ENCODE results near the gene PRRT2. TPM values are rescaled to one million over a fixed set of nuclear protein-coding genes. Genes with fewer than 3 reads are reported as not detected.
"Not testable (repeated sequence)": the region's sequence is repeated elsewhere in the genome, so short reads cannot be mapped to it uniquely, and the experiment has no call there.

The PRRT2 gene
- polyA plus RNA-seq, 3 donors = 0.56 to 3.7 (median 0.95) TPM

DNA sequence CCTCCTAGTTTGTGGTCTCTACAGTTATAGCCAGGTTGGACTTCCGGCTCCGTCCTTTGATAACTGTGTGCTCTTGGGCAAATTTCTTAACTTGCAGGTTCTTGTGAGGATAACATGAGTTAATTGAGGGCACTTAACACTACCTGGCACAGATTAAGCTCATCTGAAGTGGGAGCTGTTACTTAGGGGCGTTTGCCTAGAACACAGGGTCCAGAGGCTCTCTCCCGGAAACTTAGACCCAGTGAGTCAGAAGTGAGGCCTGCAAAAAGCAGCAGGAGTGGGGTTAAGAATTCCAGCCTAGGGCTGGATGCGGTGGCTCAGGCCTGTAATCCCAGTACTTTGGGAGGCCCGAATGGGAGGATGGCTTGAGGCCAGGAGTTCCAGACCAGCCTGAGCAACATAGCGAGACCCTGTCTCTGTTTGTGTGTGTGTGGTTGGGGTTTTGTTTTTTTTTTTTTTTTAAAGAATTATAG lies 9.7 kb downstream of the PRRT2 start:
- peak overlapping the region; percentile 68 for H3K27ac ChIP-seq (ENCODE audit: low read depth, low read length)
- 20 to 46% (median 40%) methylated on average over 7 of the region's 7 CpGs for WGBS, 3 donors

DNA sequence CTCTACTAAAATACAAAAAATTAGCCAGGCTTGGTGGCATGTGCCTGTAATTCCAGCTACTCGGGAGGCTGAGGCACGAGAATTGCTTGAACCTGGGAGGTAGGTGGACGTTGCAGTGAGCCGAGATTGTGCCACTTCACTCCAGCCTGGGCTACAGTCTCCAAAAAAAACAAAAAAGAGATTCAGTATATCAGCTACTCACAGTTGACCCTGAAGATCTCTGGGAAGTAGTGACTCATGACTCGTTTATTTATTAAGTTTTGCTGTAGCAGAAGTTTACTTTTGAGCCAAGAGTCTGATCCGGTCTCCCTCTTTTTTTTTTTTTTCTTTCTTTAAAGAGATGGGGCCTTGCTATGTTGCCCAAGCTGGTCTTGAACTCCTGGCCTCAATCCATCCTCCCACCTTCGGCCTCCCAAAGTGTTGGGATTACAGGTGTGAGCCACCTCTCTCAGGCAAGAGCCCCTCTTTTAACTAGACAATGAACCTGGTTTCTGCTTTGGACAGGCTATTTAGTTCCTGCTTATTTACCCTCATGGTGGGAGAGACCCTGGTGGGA lies 12.7 kb downstream of the PRRT2 start:
- WGBS, 3 donors = 23 to 51% (median 46%) methylated on average over 7 of the region's 7 CpGs
- no peak overlapping the region for H3K27ac ChIP-seq (ENCODE audit: low read depth, low read length)

DNA sequence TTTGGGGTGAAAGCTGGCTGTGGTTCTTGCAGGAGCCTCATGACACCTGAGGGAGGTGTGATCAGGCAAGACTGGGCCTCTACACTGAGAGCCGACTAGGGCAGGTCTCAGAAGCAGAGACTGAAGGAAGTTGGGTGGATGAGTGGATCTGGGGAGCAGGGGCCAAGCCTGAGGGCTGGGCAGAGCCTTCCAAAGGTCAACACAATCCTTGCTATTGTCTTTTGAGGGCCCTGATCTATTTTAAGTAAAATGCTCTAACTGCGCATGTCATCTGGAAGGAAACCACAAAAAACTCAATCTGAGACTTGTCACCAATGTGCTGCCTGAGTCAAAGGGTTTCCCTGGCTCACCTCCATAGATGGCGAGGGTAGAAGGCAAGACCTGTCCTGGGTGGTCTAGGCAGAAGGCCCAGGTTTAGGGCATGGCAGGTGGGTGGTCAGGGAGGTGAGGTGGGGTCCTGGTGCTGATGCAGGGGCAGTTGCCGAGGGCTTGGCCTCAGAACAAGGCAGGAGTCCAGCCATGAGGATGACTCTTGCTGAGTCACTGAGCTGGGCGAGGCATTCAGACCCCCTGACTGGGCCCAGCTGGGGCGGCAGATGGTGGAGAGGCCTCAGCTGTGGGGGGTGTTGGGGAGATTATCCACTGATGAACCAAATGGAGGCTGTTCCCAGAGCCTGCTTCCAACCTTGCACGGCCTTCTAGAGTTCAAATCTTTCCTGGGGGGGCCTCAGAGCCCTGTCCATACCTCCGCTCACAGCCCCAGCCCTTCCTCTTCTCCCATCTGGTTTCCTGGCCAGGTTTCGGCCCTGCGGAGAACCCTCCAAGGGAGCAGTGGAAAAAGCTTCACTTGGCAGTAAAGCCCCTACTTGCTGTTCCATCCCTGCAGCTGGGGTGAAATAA lies 13.4 kb downstream of the PRRT2 start:
- WGBS, 3 donors = 40 to 78% (median 44%) methylated on average over 10 of the region's 10 CpGs
- H3K27ac ChIP-seq (ENCODE audit: low read depth, low read length) = peak overlapping the region; percentile 8

DNA sequence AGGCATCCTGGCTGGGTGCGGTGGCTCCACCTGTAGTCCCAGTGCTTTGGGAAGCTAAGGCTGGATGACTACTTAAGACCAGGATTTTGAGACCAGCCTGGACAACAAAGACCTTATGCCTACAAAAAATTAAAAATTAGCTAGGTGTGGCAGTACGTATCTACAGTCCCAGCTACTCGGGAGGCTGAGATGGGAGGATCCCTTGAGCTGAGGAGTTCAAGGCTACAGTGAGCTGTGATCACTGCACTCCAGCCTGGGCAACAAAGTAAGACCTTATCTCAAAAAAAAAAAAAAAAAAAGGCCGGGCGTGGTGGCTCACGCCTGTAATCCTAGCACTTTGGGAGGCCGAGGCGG lies 14.3 kb downstream of the PRRT2 start:
- no peak overlapping the region for H3K27ac ChIP-seq (ENCODE audit: low read depth, low read length)
- WGBS, 3 donors = 90 to 91% (median 91%) methylated on average over 3 to 8 of the region's 8 CpGs

DNA sequence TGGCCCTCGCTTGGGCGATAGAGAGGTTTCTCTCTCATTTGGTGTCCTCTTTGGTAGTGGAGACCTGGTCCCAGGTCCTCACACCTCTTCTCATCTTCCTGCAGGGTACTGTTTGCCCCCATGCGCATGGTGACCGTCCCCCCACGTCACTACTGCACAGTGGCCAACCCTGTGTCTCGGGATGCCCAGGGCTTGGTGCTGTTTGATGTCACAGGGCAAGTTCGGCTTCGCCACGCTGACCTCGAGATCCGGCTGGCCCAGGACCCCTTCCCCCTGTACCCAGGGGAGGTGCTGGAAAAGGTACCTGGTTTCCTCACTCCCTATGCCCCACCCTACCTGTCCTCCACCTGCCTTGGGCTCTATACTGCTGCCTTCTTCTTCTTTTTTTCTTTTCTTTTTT lies 18.8 kb downstream of the PRRT2 start:
- WGBS, 3 donors = 95 to 98% (median 97%) methylated on average over 10 to 11 of the region's 11 CpGs
- no peak overlapping the region for H3K27ac ChIP-seq (ENCODE audit: low read depth, low read length)

DNA sequence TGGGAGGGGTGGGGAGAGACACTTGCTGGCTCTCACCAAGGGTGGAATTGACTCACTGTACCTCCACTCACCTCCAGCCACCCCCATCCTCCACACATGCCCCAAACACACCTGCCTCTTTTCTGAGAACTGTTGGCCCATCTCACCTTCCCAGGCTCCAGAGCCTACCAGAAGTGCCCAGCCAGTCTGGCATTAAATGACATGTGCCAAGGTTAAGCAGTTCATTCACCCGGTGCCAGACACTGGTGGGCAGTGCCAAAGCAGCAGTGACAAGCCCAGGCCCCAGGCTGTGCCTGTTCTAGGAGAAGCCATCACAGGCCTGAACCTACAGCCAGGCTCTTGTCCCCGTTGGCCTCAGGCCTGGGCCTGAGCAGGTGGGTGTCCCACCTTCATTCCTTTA lies 19.5 kb downstream of the PRRT2 start:
- H3K27ac ChIP-seq (ENCODE audit: low read depth, low read length) = no peak overlapping the region
- 37 to 87% (median 86%) methylated on average over 2 of the region's 2 CpGs for WGBS, 3 donors

DNA sequence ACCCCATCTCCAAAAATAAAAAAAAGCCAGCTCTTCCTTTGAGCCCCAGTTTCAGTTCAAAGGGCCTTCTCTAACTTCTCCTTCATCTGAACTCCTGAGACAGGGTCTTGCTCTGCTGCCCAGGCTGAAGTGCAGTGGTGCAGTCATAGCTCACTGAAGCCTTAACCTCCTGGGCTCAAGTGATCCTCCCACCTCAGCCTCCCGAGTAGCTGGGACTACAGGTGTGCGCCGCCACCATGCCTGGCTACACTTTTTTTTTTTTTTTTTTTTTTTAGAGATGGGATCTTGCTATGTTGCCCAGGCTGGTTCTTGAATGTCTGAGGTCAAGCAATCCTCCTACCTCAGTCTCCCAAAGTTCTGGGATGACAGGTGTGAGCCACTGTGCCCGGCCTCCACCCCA lies 21.2 kb downstream of the PRRT2 start:
- not testable (repeated sequence) for H3K27ac ChIP-seq (ENCODE audit: low read depth, low read length)
- WGBS, 3 donors = 94 to 100% (median 95%) methylated on average over 4 of the region's 4 CpGs

DNA sequence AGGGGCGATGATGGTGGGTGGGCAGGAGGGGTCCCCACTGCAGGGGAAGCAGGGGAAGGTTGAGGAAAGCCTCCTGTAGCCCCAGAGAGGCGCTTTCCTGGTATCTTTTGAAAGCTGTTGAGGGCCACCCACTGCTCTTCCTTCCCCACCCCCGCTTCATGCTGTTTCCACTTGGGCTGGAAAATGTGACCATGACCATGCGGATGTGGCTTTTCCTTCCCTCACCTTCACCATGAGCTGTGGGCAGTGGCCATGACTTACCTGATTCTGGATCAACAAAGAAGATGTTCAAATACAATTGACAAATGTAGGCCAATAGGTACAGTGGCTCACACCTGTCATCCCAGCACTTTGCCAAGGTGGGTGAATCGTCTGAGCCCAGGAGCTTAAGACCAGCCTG lies 22.1 kb downstream of the PRRT2 start:
- H3K27ac ChIP-seq (ENCODE audit: low read depth, low read length) = no peak overlapping the region
- WGBS, 3 donors = 92 to 96% (median 93%) methylated on average over 5 of the region's 5 CpGs

DNA sequence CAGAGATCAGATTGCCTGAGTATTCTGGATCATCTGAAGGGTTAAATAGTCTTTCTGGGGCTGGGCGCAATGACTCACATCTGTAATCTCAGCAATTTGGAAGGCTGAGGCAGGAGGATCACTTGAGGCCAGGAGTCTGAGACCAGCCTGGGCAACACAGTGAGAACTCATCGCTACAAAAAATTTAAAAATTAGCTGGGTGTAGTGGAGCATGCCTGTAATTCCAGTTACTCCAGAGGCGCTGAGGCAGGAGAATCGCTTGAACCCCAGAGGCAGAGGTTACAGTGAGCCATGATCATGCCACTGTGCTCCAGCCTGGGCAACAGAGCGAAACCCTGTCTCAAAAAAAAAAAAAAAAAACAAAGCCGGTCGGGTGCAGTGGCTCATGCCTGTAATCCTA lies 23.9 kb downstream of the PRRT2 start:
- WGBS, 3 donors = 90 to 97% (median 94%) methylated on average over 5 to 7 of the region's 7 CpGs
- H3K27ac ChIP-seq (ENCODE audit: low read depth, low read length) = no peak overlapping the region

DNA sequence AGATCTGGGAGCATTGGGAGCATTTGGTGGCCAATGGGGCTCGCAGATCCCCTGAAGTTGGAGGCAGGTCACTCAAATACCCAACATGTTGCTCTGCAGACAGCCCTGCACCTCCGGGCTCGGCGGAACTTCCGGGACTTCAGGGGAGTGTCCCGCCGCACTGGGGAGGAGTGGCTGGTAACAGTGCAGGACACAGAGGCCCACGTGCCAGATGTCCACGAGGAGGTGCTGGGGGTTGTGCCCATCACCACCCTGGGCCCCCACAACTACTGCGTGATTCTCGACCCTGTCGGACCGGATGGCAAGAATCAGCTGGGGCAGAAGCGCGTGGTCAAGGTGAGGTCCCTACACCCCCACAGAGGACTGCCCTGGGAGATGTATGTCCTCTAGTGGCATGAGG lies 24.6 kb downstream of the PRRT2 start:
- 85 to 88% (median 87%) methylated on average over 15 of the region's 15 CpGs for WGBS, 3 donors
- H3K27ac ChIP-seq (ENCODE audit: low read depth, low read length) = no peak overlapping the region

DNA sequence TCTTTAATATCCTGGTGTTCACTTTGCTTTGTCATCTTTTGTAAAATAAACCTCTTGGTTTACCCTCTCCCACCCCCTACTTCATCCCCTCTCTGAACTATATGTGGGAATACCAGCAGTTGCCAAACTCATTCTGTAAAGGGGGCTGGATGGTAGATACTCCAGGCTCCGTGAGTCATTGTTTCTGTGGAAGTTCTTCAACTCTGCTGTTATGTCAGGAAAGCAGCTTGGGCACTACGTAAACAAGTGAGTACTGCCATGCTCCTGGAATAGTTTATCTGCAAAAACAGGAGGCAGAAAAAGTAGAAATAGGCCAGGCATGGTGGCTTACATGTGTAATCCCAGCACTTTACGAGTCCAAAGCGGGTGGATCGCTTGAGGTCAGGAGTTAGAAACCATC lies 25.8 kb downstream of the PRRT2 start:
- 92 to 96% (median 96%) methylated on average over 5 of the region's 5 CpGs for WGBS, 3 donors
- no peak overlapping the region for H3K27ac ChIP-seq (ENCODE audit: low read depth, low read length)

DNA sequence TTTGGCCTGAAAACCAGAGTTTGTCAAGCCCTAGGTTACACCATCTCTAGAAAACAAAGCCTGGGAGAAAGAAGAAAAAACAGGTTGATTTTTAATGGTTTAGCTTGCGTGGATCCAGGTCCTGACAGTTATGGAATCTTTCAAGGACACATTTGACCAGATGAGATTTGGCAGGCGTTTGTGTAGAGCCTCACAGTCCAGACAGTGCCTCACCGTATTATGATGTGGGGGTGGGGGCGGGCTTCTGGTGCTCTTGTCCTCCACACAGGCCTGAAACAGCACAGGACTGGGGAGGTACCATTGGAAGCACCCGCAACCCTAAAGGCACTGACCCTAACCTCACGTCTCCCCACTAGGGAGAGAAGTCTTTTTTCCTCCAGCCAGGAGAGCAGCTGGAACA lies 27.8 kb downstream of the PRRT2 start:
- no peak overlapping the region for H3K27ac ChIP-seq (ENCODE audit: low read depth, low read length)
- WGBS, 3 donors = 77 to 93% (median 93%) methylated on average over 6 of the region's 6 CpGs

DNA sequence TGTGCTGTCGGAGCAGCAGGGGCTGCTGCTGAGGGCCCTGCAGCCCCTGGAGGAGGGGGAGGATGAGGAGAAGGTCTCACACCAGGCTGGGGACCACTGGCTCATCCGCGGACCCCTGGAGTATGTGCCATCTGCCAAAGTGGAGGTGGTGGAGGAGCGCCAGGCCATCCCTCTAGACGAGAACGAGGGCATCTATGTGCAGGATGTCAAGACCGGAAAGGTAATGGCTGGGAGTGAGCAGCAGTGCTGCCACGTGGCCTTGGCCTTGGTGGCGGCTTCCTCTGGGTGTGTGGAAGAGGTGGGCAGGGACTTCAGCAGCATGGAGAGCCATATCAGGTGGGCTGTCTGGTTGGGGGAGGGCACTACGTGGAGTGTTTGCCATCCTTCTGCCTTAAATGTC lies 28.2 kb downstream of the PRRT2 start:
- H3K27ac ChIP-seq (ENCODE audit: low read depth, low read length) = no peak overlapping the region
- 72 to 85% (median 84%) methylated on average over 10 of the region's 10 CpGs for WGBS, 3 donors

DNA sequence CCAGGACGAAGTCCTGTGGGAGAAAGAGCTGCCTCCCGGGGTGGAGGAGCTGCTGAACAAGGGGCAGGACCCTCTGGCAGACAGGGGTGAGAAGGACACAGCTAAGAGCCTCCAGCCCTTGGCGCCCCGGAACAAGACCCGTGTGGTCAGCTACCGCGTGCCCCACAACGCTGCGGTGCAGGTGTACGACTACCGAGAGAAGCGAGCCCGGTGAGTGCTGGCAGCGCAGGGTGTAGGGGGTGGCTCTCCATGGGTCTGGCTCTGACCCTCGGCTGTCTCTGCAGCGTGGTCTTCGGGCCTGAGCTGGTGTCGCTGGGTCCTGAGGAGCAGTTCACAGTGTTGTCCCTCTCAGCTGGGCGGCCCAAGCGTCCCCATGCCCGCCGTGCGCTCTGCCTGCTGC lies 29.6 kb downstream of the PRRT2 start:
- 90 to 93% (median 92%) methylated on average over 23 of the region's 23 CpGs for WGBS, 3 donors
- no peak overlapping the region for H3K27ac ChIP-seq (ENCODE audit: low read depth, low read length)

DNA sequence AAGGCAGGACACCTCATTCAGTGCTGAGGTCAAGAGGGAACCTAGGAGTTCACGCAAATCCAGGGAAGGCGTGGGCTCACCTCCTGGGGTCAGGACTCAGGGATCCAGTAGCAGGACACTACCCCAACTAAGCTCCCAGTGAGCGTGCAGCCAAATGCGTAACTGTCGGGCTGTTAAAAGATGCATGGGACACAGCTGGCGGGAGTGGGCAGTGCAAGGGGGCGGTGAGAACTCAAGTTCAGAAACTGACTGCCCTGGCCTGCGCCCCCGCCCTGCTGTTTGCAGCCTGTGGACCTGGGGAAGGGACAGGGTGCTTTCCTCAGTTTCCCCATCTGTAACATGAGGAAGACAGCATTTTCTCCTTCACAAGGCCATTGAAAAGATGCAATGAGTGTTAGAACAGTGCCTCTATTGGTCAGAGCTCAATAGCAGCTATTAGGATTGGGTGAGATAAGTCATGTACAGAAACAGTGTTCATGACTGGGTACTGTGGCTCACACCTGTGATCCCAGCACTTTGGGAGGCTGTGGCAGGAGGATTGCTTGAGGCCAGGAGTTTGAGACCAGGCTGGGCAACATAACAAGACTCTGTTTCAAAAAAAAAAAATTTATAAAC lies 30.8 kb downstream of the PRRT2 start:
- 96 to 98% (median 97%) methylated on average over 9 of the region's 9 CpGs for WGBS, 3 donors
- no peak overlapping the region for H3K27ac ChIP-seq (ENCODE audit: low read depth, low read length)

DNA sequence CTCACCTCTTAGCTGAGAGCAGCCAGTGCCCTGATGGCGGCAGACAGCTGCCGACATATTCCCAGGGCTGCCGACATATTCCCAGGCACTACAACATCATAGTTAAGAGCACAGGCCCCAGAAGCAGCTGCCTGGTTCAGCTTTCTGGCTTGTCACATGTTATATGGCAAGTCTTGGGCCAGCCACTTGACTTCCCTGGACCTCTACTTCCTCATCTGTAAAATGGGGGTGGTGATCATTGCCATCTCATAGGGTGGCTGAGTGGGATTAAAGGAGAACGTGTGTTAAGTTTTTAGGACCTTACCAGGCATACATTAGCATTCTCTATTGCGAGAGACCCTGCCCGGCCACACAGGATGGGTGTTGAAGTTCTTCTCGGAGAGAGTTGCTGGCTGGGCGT lies 31.9 kb downstream of the PRRT2 start:
- no peak overlapping the region for H3K27ac ChIP-seq (ENCODE audit: low read depth, low read length)
- WGBS, 3 donors = 93 to 95% (median 93%) methylated on average over 8 of the region's 8 CpGs

DNA sequence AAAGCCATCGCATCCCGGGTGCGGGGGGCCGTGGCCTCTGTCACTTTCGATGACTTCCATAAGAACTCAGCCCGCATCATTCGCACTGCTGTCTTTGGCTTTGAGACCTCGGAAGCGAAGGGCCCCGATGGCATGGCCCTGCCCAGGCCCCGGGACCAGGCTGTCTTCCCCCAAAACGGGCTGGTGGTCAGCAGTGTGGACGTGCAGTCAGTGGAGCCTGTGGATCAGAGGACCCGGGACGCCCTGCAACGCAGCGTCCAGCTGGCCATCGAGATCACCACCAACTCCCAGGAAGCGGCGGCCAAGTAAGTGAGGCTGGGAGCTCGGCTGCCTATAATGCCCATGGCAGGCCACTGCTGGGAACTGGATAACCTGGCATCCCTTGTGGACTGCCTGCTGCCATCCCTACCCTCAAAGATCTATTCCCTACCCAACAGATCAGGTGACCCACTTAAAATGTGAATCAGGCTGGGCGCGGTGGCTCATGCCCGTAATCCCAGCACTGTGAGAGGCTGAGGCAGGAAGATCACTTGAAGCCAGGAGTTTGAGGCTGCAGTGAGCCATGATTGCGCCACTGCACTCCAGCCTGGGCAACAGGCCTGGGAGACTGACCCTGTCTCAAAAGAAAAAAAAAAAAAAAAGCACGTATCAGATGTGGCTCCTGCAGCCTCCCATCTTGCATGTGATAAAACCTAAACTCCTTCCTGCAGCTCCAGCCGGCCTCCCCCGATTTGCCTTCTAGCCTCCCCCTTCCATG lies 32.8 kb downstream of the PRRT2 start:
- WGBS, 3 donors = 79 to 88% (median 84%) methylated on average over 28 of the region's 28 CpGs
- no peak overlapping the region for H3K27ac ChIP-seq (ENCODE audit: low read depth, low read length)

DNA sequence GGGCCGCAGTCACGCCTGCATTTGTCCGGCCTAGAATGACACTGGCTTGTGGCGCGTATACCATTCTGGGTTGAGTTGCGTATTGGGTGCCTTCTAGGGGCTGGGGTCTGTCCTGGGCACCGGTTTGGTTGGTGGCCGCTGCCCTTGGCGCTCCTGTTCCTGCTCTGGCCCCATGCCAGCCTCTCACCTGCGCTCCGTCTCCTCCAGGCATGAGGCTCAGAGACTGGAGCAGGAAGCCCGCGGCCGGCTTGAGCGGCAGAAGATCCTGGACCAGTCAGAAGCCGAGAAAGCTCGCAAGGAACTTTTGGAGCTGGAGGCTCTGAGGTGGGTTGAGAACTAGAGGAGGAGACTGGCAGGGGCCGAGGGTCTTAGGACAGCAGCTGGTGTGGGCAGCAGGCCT lies 33.7 kb downstream of the PRRT2 start:
- no peak overlapping the region for H3K27ac ChIP-seq (ENCODE audit: low read depth, low read length)
- WGBS, 3 donors = 86 to 92% (median 91%) methylated on average over 18 of the region's 18 CpGs
